CD4-positive, alpha-beta T cell treated with Interleukin-15 for 1 hour (primary cell): ENCODE data around the gene SYNCRIP.
"Not testable (repeated sequence)": the region's sequence is repeated elsewhere in the genome, so short reads cannot be mapped to it uniquely, and the experiment has no call there.

Source experiments
- DNase-seq: peaks from one replicate; pipeline ENCODE4 v3.0.0-alpha.2; 2020

Gene SYNCRIP

GRCh38 chr6:85669735-85670194 lies 27.1 kb upstream of the SYNCRIP start:
- DNase-seq = peak; percentile 35

DNA sequence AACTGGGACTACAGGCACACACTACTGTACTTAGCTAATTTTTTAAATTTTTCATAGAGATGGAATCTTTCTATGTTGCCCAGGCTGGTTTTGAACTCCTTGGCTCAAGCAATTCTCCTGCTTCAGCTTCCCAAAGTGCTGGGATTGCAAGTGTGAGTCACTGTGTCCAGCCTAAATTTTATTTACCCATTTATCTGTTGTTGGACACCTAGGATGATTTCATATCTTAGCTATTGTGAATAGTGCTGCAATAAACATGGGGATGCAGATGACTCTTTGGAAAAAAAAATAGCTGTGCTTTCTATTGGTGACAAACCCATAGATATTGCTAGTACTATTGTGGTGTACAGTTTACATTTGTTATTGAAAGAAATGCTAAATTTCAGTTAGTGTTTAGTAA lies 19.6 kb upstream of the SYNCRIP start:
- no peak for DNase-seq

GRCh38 chr6:85660181-85660611 lies 17.5 kb upstream of the SYNCRIP start:
- DNase-seq = no peak

DNA sequence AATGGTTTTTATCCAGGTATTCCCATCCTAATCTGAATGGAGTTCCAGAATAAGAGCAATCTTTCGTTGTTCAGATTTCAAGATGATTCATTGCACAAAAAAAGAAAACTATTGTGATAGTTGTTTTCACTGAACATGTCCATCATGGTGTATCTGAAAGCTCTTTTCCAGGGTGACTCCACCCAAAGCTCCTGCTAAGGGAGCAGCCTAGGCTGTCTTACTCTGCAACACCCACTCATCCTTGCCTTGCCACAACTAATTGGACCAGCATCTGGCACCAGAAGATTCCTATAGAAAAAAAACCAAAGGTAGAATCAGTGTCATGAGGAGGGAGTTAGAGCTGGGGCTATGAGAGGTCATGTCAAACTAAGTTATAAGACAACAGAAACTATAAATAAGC lies 7.9 kb upstream of the SYNCRIP start:
- no peak for DNase-seq

DNA sequence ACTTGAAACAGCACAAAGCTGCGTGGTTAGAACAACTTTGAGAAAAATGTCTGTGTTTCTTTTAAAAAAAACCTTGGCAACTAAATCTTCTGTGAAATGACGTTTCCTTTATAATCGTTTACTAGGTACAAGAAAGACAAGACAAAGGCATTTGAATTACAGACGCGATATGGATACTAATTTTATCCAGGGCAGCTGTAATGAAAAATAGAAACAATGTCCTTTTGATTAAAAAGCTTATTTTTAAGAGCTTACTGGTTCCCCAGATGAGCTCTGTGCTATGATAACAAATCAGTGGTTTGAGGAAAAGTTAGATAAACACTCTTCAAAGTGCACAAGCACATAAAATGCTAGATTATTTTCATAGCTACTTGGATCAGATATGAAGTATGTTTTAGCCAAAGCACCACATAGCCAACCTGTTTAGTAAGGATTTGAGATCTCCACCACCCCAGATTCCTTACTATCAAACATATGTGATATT lies 1.6 kb upstream of the SYNCRIP start:
- DNase-seq = no peak

- peak; percentile 78 for DNase-seq
Observed at GRCh38 chr6:85643537-85644278, 1.0 kb upstream of the SYNCRIP start.

GRCh38 chr6:85641897-85642773 lies 551 bp downstream of the SYNCRIP start:
- peak; percentile 50 for DNase-seq

GRCh38 chr6:85641522-85641896 lies 1.2 kb downstream of the SYNCRIP start:
- no peak for DNase-seq

GRCh38 chr6:85640821-85641220 lies 1.9 kb downstream of the SYNCRIP start:
- no peak for DNase-seq

DNA sequence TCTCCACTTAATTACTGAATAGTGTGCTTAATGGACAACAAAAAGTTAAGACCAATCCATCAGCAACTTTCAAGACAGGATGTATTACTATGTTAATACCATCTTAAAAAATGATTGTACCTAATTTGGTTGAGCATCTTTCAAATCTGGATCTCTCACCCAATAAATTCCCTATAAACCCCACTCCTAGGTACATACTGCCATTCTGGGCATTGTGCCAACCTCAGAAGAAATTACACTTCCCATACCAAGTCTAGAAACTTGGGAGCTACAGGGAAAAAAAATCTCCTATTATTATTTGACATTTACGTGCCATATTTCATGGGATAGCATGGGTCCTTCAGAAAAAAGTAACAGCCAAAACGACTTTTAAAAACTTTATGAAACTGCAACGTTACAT lies 5.1 kb downstream of the SYNCRIP start:
- DNase-seq = no peak

DNA sequence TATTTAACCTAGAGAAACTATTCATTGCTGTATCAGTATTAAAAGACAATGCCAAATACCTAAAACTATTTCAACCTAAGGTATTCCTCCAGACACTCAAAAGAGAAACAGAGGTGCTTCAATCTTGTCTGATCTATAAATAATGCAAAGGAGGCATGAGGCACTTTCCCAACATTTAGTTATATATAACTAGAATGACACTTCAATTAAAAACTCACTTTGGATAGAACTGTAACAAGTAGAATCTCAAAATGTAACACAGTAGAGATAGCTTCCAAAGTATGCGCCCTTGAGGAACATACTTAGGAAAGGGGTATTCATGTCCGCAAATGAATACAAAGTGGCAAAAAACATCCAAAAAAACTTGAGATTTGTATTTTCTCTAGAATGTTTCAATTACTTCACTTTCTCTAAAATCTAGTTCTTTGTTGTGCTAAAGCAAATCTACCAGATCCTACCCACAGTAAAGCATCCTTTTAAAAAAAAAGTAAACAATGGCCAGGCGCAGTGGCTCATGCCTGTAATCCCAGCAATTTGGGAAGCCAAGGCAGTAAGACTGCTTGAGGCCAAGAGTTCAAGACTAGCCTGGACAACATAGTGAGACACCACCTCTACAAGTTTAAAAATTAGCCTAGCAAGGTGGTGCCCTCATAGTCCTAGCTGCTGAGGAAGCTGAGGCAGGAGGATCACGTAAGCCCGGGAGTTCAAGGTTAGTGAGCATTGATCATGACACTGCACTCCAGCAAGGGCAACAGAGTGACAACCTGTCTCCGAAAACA lies 10.3 kb downstream of the SYNCRIP start:
- DNase-seq = no peak

- DNase-seq = not testable (repeated sequence)
Observed at GRCh38 chr6:85631117-85631516, 11.6 kb downstream of the SYNCRIP start.

DNA sequence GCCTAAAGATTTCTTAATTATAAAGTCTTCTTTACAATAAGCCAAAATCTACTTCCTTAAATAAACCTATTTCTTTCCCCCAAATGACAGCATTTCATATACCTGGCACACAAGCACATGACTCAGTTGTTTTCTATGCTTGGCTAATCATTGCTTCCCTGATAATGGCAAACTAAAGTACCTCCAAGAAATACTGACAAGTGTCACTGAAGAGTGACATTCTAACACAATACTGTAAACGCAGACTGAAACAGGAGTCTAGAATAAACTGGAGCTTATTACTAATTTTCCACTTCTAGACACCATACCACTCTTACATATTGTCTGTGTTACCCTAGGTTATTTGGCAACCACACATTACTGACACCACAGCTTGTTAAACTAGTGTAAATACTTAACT lies 14.3 kb downstream of the SYNCRIP start:
- no peak for DNase-seq

DNA sequence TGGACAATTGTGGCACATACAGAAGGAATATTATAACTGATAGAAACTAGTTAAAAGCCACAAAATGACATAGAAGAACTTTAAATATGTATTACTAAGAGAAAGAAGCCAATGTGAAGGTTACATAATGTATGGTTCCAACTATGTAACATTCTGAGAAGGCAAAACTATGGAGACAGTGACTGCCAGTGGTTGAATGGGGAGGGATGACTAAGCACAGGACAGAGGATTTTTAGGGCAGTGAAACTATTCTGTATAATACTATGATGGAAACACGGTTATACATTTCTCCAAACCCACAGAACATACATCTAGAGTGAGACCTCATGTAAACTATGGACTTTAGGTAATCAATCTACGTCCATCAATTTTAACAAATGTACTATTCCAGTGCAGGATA lies 22.4 kb downstream of the SYNCRIP start:
- DNase-seq = no peak

DNA sequence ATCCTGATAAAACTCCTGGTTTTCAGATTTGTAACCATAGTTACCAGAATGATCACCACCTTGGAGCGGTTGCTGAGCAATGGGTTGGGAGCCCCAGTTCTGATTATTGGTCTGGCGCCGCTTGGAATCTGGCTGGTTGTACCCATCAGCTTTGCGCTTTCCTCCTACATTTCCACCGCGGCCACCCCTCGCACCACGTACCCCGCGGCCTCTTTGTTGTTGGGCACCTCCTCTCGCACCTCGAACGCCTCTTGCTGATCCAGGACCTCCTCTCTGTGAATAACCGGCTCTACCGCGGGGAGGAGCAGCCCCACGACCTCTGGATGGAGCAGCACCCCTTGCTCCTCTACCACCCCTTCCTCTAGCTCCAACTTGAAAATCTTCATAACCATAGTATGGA lies 27.9 kb downstream of the SYNCRIP start:
- no peak for DNase-seq

DNA sequence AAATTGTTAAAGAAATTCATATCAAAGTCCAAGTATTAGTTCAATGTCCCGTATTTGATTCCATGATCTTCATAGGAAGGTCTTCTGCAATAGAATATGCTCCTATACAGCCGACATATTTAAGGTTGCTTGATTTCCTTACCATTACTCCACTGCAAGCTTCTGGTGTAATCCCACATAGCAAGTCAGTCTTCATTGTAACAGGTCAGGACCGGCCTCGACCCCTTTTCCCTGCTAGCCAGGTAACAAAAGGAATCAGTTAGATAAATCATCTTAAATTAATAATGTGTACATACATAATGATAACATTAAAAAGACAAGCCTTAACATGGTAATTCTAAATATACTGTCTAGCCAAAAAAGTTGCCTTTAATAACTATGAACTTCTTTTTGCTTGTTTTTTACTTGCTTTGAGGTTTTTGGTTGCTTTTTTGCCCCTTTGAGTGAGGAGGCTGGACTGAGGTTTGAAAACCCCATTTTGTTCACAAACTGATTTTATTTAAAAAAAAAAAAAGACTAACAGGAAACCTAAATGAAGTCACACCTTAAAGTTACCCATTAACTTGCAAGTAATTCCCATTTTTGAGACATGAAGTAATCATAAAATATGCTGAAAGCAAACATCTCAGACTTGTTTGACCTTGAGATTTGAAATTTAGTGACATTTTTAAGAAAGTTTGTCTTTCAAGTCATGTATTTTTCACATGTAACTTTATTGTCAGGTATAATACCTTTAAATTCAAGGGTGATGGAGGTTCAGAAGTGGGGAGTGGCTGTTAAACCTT lies 29.8 kb downstream of the SYNCRIP start:
- DNase-seq = no peak

DNA sequence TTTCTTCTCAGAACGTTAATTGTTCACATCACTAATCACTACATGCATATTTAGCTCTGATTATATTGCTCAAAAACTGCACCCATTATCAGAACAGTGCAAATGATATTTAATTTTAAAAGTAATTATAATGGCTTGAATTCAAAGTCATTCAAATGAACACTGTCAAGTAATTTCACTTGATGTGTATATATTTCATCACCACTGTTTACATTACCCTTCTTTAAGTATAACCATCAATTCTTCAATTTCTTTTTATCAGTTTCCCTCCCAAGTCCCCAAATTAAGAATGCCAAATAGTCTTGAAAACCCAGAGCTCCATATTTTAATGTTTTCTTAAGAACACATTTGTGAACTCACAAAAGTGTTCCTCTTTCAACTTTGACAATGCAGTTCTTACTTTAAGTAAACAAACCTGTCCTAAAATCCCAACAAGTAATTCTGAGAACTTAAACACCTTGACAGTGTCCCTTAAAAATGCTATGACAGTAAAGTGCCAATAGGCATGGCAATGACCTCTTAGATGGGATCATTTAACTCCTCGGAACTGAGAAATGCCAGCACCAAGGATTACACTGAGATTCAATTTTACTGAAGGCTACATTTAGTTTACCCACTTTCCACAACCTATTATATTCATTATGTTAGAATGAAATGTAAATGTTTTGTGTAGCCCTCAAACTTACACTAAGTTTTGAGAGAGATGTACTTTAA lies 32.3 kb downstream of the SYNCRIP start:
- no peak for DNase-seq

GRCh38 chr6:85602100-85602499 lies 40.6 kb downstream of the SYNCRIP start:
- no peak for DNase-seq

DNA sequence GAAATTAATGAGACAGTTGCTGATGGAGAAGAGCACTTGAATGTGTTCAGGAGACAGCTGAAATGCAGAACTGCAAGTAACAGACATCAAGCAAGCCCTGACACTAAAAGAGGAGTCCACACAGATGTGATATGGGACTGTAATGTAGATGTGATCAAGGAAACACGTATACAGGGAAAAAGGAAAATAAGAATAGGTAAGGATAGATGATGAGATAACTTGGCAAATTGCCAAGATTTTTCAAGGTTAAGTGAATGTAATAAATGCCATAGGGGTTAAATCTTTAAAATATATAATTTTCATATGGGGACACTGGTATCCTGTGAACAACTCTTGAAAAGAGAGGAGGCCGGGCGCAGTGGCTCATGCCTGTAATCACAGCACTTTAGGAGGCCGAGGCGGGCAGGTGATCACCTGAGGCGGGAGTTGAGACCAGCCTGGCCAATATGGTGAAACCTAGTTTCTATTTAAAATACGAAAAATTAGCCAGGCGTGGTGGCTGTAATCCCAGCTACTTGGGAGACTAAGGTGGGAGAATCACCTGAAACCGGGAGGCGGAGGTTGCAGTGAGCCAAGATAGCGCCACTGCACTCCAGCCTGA lies 41.9 kb downstream of the SYNCRIP start:
- no peak for DNase-seq

- DNase-seq = peak; percentile 25
Observed at GRCh38 chr6:85594197-85594930, 48.3 kb downstream of the SYNCRIP start.
